Mucosa of gallbladder (tissue), 1 donor: ENCODE measurements around the gene RAB5B. TPM values are rescaled to one million over a fixed set of nuclear protein-coding genes. Genes with fewer than 3 reads are reported as not detected.

Experiments
- DNase-seq: peaks from one replicate; pipeline ENCODE4 v3.0.0-alpha.2; 2020; ENCODE audit warnings: low spot score
- total RNA-seq: library from RNA; stranded (reverse); gene quantifications from one replicate; pipeline ENCODE4 v1.2.1, GENCODE V29; 2021
- donor health status: DM: no; HTN: no; CAD: no.

Gene RAB5B
- total RNA-seq, result 182 TPM

- peak; percentile 100 for DNase-seq
Observed at GRCh38 chr12:55973599-55974307, at the start of gene RAB5B. Gene RAB5B (plus strand): TSS chr12:55974078. CDS start chr12:55986961, 12,883 bp downstream.

- no peak for DNase-seq
Observed at GRCh38 chr12:55925371-55925770, 48.5 kb upstream of the RAB5B start.

GRCh38 chr12:55925870-55926737 lies 47.8 kb upstream of the RAB5B start:
- no peak for DNase-seq

- peak; percentile 89 for DNase-seq
Observed at GRCh38 chr12:55926738-55927587, 46.9 kb upstream of the RAB5B start.

- peak; percentile 81 for DNase-seq
Observed at GRCh38 chr12:55927588-55928502, 46.0 kb upstream of the RAB5B start, which contains the start of gene PYM1. Gene PYM1 (minus strand): TSS chr12:55927894. CDS start chr12:55927761, 133 bp downstream.

GRCh38 chr12:55929306-55929791 lies 44.5 kb upstream of the RAB5B start:
- peak; percentile 28 for DNase-seq

- peak; percentile 21 for DNase-seq
Observed at GRCh38 chr12:55930771-55931316, 43.0 kb upstream of the RAB5B start, which contains the start of gene DGKA. Gene DGKA (plus strand): TSS chr12:55931162. CDS start chr12:55936504, 5,342 bp downstream.

GRCh38 chr12:55931317-55931779 lies 42.5 kb upstream of the RAB5B start:
- no peak for DNase-seq

- DNase-seq, result peak; percentile 42
Observed at GRCh38 chr12:55931780-55932550, 41.9 kb upstream of the RAB5B start.

GRCh38 chr12:55932551-55932910 lies 41.3 kb upstream of the RAB5B start:
- DNase-seq, result no peak

- DNase-seq, result no peak
Observed at GRCh38 chr12:55933169-55933798, 40.6 kb upstream of the RAB5B start.

- DNase-seq, result no peak
Observed at GRCh38 chr12:55933799-55934742, 39.8 kb upstream of the RAB5B start.

- DNase-seq, result no peak
Observed at GRCh38 chr12:55934773-55935172, 39.1 kb upstream of the RAB5B start.

GRCh38 chr12:55935738-55936151 lies 38.1 kb upstream of the RAB5B start:
- peak; percentile 16 for DNase-seq

- DNase-seq, result no peak
Observed at GRCh38 chr12:55937981-55938380, 35.9 kb upstream of the RAB5B start.

GRCh38 chr12:55938826-55939501 lies 34.9 kb upstream of the RAB5B start:
- DNase-seq, result no peak
